HCT116 (cell line): ENCODE data around the gene GSTK1. TPM values are rescaled to one million over a fixed set of nuclear protein-coding genes. Genes with fewer than 3 reads are reported as not detected.
A peak's percentile ranks its signal among the peaks of the same experiment; 100 is the strongest.

Experiments
- ATAC-seq: fragments of 200-7000 bp; cut with Tn5 transposase; 2 replicates; pipeline ENCODE4 v1.9.1; 2020; ENCODE audit warnings: mild to moderate bottlenecking, moderate library complexity
- BruUV-seq: library from RNA; stranded (reverse); fragments of 400-500 nt; replicated peaks from 2 replicates; lab custom pipeline; 2021; lab: Mats Ljungman, UMichigan
- CTCF ChIA-PET: fragments of 300-600 bp; sonication (Branson Sonifier 250); formaldehyde crosslinking; loops from one replicate; lab custom pipeline; 2021; ENCODE audit warnings: antibody characterized with exemption; lab: Charles Lee
- POLR2A ChIA-PET: fragments of 300-600, 350-600 bp; sonication (Branson Sonifier 250); formaldehyde crosslinking; loops from one replicate; lab custom pipeline; 2021; ENCODE audit warnings: antibody characterized with exemption; lab: Charles Lee
- RAD21 ChIA-PET, 2 experiments: fragments of 300-600 bp; sonication (Branson Sonifier 250); formaldehyde crosslinking; loops; one replicate each; lab custom pipeline; 2023; ENCODE audit warnings: low total read pairs in 2 of 2; ENCODE audit not compliant: uncharacterized antibody in 2 of 2, unreplicated experiment in 2 of 2, low non-redundant PET in 1 of 2; lab: Charles Lee
- DNase-seq: peaks from one replicate; pipeline ENCODE4 v3.0.0-alpha.2; 2010; ENCODE audit warnings: low read depth, low spot score
- H2AFZ ChIP-seq: fragments of 200-600 bp; shearing (Covaris generic), sonication (generic); 2 replicates; pipeline ENCODE4 v1.6.1; 2017; ENCODE audit warnings: low read depth, mixed run types, mixed read lengths, antibody characterized with exemption, low read length; ENCODE audit not compliant: poor library complexity, severe bottlenecking
- H3K27ac ChIP-seq: 2 replicates; pipeline ENCODE4 v1.5.1; 2012; ENCODE audit warnings: low read depth, low read length
- H3K27me3 ChIP-seq: fragments of 200-600 bp; sonication (generic); 2 replicates; pipeline ENCODE4 v1.6.1; 2016; ENCODE audit warnings: mixed run types, low read length, mixed read lengths; ENCODE audit not compliant: insufficient read depth
- H3K36me3 ChIP-seq, 2 experiments: fragments of 200-500 bp in 1 of 2; fragments of 200-600 bp in 1 of 2; sonication (Bioruptor generic) in 1 of 2; sonication (generic) in 1 of 2; 2 replicates each; pipeline versions ENCODE4 v1.5.1 to v1.6.1; 2014 to 2016; ENCODE audit warnings: low read length in 2 of 2, inconsistent platforms in 1 of 2, mixed read lengths in 1 of 2, mixed run types in 1 of 2; ENCODE audit not compliant: insufficient read depth in 2 of 2, control insufficient read depth in 1 of 2
- H3K4me1 ChIP-seq, 2 experiments: fragments of 200-600 bp in 1 of 2; sonication (generic) in 1 of 2; 2 replicates each; pipeline versions ENCODE4 v1.5.1 to v1.6.1; 2012 to 2017; ENCODE audit warnings: low read length in 2 of 2, inconsistent platforms in 1 of 2, mild to moderate bottlenecking in 1 of 2, mixed read lengths in 1 of 2, mixed run types in 1 of 2, moderate library complexity in 1 of 2; ENCODE audit not compliant: insufficient read depth in 2 of 2, control insufficient read depth in 1 of 2
- H3K4me2 ChIP-seq: fragments of 200-600 bp; sonication (generic); 2 replicates; pipeline ENCODE4 v1.6.1; 2017; ENCODE audit warnings: mixed run types, low read length, mixed read lengths
- H3K4me3 ChIP-seq, 2 experiments: fragments of 200-600 bp in 1 of 2; sonication (generic) in 1 of 2; replicated peaks in 1 of 2; 2 replicates each; pipeline ENCODE4 v1.5.1; 2011 to 2016; ENCODE audit warnings: low read length in 2 of 2, control low read depth in 1 of 2, low read depth in 1 of 2, mild to moderate bottlenecking in 1 of 2, mixed read lengths in 1 of 2, mixed run types in 1 of 2
- H3K79me2 ChIP-seq: fragments of 200-600 bp; sonication (generic); 2 replicates; pipeline ENCODE4 v1.6.1; 2017; ENCODE audit warnings: mild to moderate bottlenecking, mixed run types, low read length, moderate library complexity, mixed read lengths; ENCODE audit not compliant: insufficient read depth
- H3K9ac ChIP-seq: fragments of 200-600 bp; sonication (generic); 2 replicates; pipeline ENCODE4 v1.6.1; 2016; ENCODE audit warnings: low read length, mixed read lengths
- H3K9me2 ChIP-seq: fragments of 200-600 bp; sonication (generic), shearing (Covaris generic); 2 replicates; pipeline ENCODE4 v1.6.1; 2017; ENCODE audit warnings: mixed run types, mild to moderate bottlenecking, moderate library complexity; ENCODE audit not compliant: insufficient read depth
- H3K9me3 ChIP-seq, 2 experiments: fragments of 200-500 bp in 1 of 2; fragments of 200-600 bp in 1 of 2; sonication (Bioruptor generic) in 1 of 2; sonication (generic) in 1 of 2; 2 replicates each; pipeline ENCODE4 v1.6.1; 2014 to 2017; ENCODE audit warnings: low read length in 2 of 2, mixed read lengths in 2 of 2, inconsistent platforms in 1 of 2, low read depth in 1 of 2, mild to moderate bottlenecking in 1 of 2, mixed run types in 1 of 2, moderate library complexity in 1 of 2; ENCODE audit not compliant: control insufficient read depth in 1 of 2, insufficient read depth in 1 of 2
- H4K20me1 ChIP-seq: fragments of 200-600 bp; sonication (generic), shearing (Covaris generic); 2 replicates; pipeline ENCODE4 v1.6.1; 2017; ENCODE audit warnings: mixed run types, mild to moderate bottlenecking, moderate library complexity; ENCODE audit not compliant: insufficient read depth
- CEBPB ChIP-seq: IDR thresholded peaks from 2 replicates; pipeline ENCODE4 v1.6.1; 2012; ENCODE audit warnings: low read depth
- JUND ChIP-seq: IDR thresholded peaks from 2 replicates; pipeline ENCODE4 v1.6.1; 2012
- SRF ChIP-seq: IDR thresholded peaks from 2 replicates; pipeline ENCODE4 v1.6.1; 2012; ENCODE audit warnings: low read depth
- TCF7L2 ChIP-seq: IDR thresholded peaks from 2 replicates; pipeline ENCODE4 v1.7.0; 2011; ENCODE audit warnings: borderline replicate concordance, inconsistent platforms; ENCODE audit not compliant: insufficient read depth, insufficient read length; ENCODE audit errors: extremely low read depth
- intact Hi-C: fragments of 100-400 bp; cut with micrococcal nuclease; formaldehyde crosslinking; loops from 2 replicates; pipeline ENCODE4 v1.10.0; 2022
- total RNA-seq: library from RNA; stranded (reverse); gene quantifications from one replicate; pipeline ENCODE4 v1.2.1, GENCODE V29; 2021; ENCODE audit not compliant: unreplicated experiment
- TF ChIP-seq, protein P1 (sequence below), 3 experiments: fragments of 200-600 bp in 1 of 3; sonication (generic) in 1 of 3; IDR thresholded peaks in 2 of 3; conservative IDR thresholded peaks in 1 of 3; 2 replicates each; pipeline ENCODE4 v1.5.1; 2012 to 2017; ENCODE audit warnings: low read depth in 2 of 3, low read length in 2 of 3, antibody characterized with exemption in 1 of 3, borderline replicate concordance in 1 of 3, control low read depth in 1 of 3, mild to moderate bottlenecking in 1 of 3, mixed read lengths in 1 of 3, mixed run types in 1 of 3, moderate library complexity in 1 of 3; ENCODE audit not compliant: insufficient read depth in 1 of 3
- TF ChIP-seq, protein P2 (sequence below): IDR thresholded peaks from 2 replicates; pipeline ENCODE4 v1.6.1; 2012

Gene GSTK1
- total RNA-seq, 1 experiment from 2014 or later: 83.6 TPM

DNA sequence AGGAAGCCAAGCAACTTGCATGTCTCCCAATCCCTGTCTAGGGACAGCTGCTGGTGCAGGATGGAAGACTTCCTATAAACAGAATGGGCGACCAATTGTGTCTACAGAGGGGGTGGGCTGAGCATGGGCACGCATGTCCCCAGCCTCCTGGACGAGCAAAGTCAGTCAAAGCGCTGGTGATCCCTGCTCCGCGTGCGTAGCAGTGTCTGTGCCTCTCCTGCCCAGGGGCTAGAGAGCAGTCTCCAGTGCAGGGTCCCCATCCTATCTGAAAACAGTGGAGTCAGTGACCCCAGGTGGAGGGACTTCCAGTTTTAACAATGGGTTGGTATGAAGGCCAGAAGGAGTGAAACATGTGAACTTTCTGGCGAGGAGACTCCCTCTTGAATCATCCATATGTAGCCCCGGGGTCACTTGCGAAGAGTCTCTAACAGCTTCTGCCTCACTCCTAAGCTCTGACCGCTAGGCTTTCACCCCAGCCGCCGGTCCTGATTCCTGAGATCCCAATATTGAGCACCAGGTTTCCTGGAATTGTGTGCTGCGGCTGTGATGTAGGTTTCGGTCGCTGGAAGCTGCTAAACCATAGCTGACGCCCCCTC lies 24.2 kb downstream of the GSTK1 start:
- no peak overlapping the region for H2AFZ ChIP-seq
- intact Hi-C loops: no loop called here
- RAD21 ChIA-PET: no interaction called here
- TF ChIP-seq, protein P1, sequence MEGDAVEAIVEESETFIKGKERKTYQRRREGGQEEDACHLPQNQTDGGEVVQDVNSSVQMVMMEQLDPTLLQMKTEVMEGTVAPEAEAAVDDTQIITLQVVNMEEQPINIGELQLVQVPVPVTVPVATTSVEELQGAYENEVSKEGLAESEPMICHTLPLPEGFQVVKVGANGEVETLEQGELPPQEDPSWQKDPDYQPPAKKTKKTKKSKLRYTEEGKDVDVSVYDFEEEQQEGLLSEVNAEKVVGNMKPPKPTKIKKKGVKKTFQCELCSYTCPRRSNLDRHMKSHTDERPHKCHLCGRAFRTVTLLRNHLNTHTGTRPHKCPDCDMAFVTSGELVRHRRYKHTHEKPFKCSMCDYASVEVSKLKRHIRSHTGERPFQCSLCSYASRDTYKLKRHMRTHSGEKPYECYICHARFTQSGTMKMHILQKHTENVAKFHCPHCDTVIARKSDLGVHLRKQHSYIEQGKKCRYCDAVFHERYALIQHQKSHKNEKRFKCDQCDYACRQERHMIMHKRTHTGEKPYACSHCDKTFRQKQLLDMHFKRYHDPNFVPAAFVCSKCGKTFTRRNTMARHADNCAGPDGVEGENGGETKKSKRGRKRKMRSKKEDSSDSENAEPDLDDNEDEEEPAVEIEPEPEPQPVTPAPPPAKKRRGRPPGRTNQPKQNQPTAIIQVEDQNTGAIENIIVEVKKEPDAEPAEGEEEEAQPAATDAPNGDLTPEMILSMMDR (IDR thresholded peaks at IDR 0.05 in 2 of 3, conservative IDR thresholded peaks at IDR 0.05 in 1 of 3; ENCODE audit: borderline replicate concordance in 1 of 3, insufficient read depth in 1 of 3, low read depth in 2 of 3, low read length in 2 of 3): no peak
- TF ChIP-seq JUND: no peak
- TF ChIP-seq CEBPB: no peak
- TF ChIP-seq TCF7L2: no peak
- no peak for TF ChIP-seq SRF
- TF ChIP-seq, protein P2, sequence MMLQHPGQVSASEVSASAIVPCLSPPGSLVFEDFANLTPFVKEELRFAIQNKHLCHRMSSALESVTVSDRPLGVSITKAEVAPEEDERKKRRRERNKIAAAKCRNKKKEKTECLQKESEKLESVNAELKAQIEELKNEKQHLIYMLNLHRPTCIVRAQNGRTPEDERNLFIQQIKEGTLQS: no peak
- TF ChIP-seq, all 23 proteins: peak for 0
- Histone ChIP-seq H3K27me3 (no peaks in the 10 kb centered on the region), H3K27ac (peak overlapping the region; percentile 50; the same call in 1 of the 2 replicates), H3K79me2 (peaks cover 40% of the 10 kb centered on the region), H3K9ac (peak overlapping the region; percentile 26), H3K9me3 (no peaks in the 10 kb centered on the region; a peak in 1 of 4 replicates), H4K20me1 (no peaks in the 10 kb centered on the region), H3K4me2 (peak overlapping the region; percentile 82), H3K4me3 (no peak overlapping the region), H3K9me2 (no peaks in the 10 kb centered on the region), H3K4me1 (peaks cover 27 to 57% of the 10 kb centered on the region in 2 experiments), H3K36me3 (peaks cover 11 to 12% of the 10 kb centered on the region in 2 experiments; a peak in 3 of 4 replicates)
- ATAC-seq (no peak), DNase-seq (no peak)
- TSS peak; percentile 79 for BruUV-seq
- ChIA-PET CTCF (interaction anchor here (0.6 to 1.0 kb wide), 4 partner anchors 10 to 93 kb away, joined by 3 to 4 read pairs (median 3); no protein-coding TSS in a partner anchor), POLR2A (interaction anchor here (1.0 kb wide), 2 partner anchors 8 to 14 kb away, joined by 3 read pairs; no protein-coding TSS in a partner anchor)
